AG08395 (cell line): Measurements from ENCODE around the gene CENPW.

ENCODE experiments used
- DNase-seq: peaks from one replicate; pipeline ENCODE4 v3.0.0; 2012; ENCODE audit warnings: mixed read lengths, low spot score

The CENPW gene

GRCh38 chr6:126374372-126374771 is 34.5 kb downstream of the CENPW start:
- DNase-seq: no peak

GRCh38 chr6:126376682-126377081 is 36.8 kb downstream of the CENPW start:
- no peak for DNase-seq

DNA sequence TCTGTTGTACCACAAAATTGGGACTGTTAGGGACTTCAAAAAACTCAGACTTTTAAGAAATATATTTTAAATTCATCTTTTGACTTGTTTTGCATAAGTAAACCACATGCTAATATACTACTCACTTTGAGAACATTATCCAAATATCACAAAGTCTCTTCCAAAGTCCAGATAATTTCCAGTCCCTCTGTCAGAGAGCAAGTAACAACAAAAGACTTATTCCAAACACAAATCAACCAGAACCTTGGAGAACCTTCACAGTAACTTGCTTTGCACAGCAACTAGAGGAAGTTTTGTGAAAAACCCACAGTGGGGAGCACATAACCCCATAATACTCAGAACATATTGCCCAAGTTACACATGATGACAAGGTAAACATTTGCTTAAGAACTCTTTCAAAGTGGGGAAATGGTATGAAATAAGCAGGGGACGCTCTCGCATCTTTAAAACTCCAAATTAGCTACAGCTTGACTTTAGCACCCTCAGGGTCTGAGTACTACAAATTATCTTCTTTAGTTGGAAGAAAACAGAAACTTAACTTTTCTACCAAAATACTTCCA is 37.8 kb downstream of the CENPW start:
- no peak for DNase-seq

- no peak for DNase-seq
Measured at GRCh38 chr6:126380072-126380583, 40.2 kb downstream of the CENPW start.

DNA sequence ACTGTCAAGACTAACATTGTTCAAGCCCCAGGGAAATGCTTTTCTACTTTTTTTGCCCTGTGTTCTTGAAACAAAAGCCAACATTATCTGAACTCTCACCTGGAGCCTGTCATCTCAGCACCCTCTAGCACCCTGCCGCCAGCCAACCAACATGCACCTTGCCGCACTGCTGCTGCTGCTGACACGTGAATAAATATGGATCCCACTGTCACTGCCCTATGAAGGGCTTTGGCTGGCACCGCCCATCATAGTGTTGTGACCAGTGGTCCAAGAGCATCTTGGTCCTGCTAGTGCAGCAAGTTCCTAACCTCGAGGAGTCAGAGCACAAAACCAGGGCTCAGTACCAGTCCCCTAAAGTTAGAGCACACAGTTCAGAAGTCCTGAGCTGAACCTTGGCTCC is 41.6 kb downstream of the CENPW start:
- DNase-seq: no peak

GRCh38 chr6:126383203-126383602 is 43.3 kb downstream of the CENPW start:
- no peak for DNase-seq

GRCh38 chr6:126385536-126385935 is 45.6 kb downstream of the CENPW start:
- no peak for DNase-seq

DNA sequence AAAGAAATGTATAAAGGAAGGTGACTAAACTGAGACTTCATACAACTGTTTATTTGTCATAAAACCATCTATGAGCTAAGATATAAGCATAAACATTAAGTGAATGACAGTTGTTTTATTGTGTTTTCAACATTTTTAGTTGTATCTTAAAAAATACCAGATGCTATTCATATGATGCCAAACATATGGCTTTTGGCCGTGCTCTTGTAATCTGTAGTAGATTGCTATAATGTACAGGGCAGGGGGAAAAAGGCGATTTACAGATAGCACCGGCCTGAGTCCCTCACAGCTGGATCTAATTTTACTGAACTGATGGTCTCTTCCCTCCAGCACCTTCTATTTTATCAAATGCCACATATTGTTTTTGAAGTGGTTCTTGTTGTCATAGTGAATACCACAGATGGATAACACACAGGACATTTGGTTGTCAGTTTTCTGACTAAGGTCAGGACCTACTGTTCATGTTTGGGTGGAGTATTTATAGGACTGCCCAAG is 48.2 kb downstream of the CENPW start:
- DNase-seq: no peak

GRCh38 chr6:126396131-126396530 is 56.2 kb downstream of the CENPW start:
- no peak for DNase-seq
